Cardiac fibroblast (primary cell): ENCODE measurements around the gene CLPX.

ENCODE experiments used
- DNase-seq, 2 donors: peaks; one replicate each; pipeline versions ENCODE4 v3.0.0 to v3.0.0-alpha.2; 2010; ENCODE audit warnings: low read depth in 2 of 2
- H3K4me3 ChIP-seq, 2 donors: replicated peaks in 1 of 2; 1 replicate in 1 of 2; 2 replicates in 1 of 2; pipeline ENCODE4 v1.5.1; 2011; ENCODE audit warnings: low read depth in 2 of 2, low read length in 2 of 2, mild to moderate bottlenecking in 2 of 2, moderate library complexity in 1 of 2
- TF ChIP-seq, protein P1 (sequence below): IDR thresholded peaks from one replicate; pipeline ENCODE4 v1.5.1; 2011; ENCODE audit warnings: low read depth, mild to moderate bottlenecking, low read length, inconsistent platforms

The CLPX gene

DNA sequence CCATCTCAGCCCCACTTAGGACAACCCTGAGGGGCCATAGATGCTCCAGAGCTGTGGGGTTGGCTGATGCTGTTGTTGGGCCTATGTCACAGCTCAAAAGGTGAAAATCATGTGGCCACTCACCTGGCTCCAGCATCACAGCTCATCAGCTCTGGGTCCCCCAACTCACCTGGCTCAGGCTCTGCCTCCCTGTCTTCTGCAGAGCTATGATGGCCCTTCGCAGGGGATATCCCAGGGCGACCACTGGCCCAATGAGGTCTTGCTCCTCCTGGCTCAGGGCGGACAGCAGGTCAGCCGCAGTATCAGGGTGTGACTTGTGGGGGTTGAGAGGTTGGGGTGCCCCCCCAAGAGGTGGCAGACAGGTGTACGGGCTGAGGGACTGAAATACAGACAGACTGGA is 85.8 kb downstream of the CLPX start:
- no peak for DNase-seq
- H3K4me3 ChIP-seq: no peak overlapping the region
- TF ChIP-seq, protein P1, sequence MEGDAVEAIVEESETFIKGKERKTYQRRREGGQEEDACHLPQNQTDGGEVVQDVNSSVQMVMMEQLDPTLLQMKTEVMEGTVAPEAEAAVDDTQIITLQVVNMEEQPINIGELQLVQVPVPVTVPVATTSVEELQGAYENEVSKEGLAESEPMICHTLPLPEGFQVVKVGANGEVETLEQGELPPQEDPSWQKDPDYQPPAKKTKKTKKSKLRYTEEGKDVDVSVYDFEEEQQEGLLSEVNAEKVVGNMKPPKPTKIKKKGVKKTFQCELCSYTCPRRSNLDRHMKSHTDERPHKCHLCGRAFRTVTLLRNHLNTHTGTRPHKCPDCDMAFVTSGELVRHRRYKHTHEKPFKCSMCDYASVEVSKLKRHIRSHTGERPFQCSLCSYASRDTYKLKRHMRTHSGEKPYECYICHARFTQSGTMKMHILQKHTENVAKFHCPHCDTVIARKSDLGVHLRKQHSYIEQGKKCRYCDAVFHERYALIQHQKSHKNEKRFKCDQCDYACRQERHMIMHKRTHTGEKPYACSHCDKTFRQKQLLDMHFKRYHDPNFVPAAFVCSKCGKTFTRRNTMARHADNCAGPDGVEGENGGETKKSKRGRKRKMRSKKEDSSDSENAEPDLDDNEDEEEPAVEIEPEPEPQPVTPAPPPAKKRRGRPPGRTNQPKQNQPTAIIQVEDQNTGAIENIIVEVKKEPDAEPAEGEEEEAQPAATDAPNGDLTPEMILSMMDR: no peak
